Neural cell (in vitro differentiated cells): ENCODE results near the gene PTPRZ1. TPM values are rescaled to one million over a fixed set of nuclear protein-coding genes. Genes with fewer than 3 reads are reported as not detected.

Experiments used
- H2AFZ ChIP-seq: fragments of 200-600, 300-800 bp; sonication (generic), shearing (Covaris generic); 2 replicates; pipeline ENCODE4 v1.6.0; 2014; ENCODE audit warnings: low read depth, mild to moderate bottlenecking, antibody characterized with exemption, low read length, moderate library complexity
- H3F3A ChIP-seq: fragments of 200-600 bp; shearing (Covaris generic); 2 replicates; pipeline ENCODE4 v1.6.1; 2016; ENCODE audit warnings: mild to moderate bottlenecking, moderate library complexity, mixed read lengths, antibody characterized with exemption, low read length; ENCODE audit not compliant: insufficient read depth, poor library complexity, severe bottlenecking
- H3K27ac ChIP-seq: fragments of 200-600, 300-800 bp; sonication (generic), shearing (Covaris generic); 2 replicates; pipeline ENCODE4 v1.5.1; 2014; ENCODE audit warnings: mild to moderate bottlenecking, low read length, moderate library complexity
- H3K27me3 ChIP-seq: fragments of 300-800, 200-600 bp; sonication (generic), shearing (Covaris generic); 2 replicates; pipeline ENCODE4 v1.6.0; 2014; ENCODE audit warnings: mild to moderate bottlenecking, low read depth, low read length, moderate library complexity; ENCODE audit not compliant: insufficient read depth
- H3K36me3 ChIP-seq: fragments of 300-800, 200-600 bp; sonication (generic), shearing (Covaris generic); 2 replicates; pipeline ENCODE4 v1.5.1; 2014; ENCODE audit warnings: mild to moderate bottlenecking, antibody characterized with exemption, low read length, moderate library complexity; ENCODE audit not compliant: insufficient read depth
- H3K4me2 ChIP-seq: fragments of 300-800, 200-600 bp; sonication (generic), shearing (Covaris generic); 2 replicates; pipeline ENCODE4 v1.6.0; 2014; ENCODE audit warnings: mild to moderate bottlenecking, low read length
- H3K4me3 ChIP-seq: fragments of 300-800, 200-600 bp; sonication (generic), shearing (Covaris generic); 2 replicates; pipeline ENCODE4 v1.5.1; 2014; ENCODE audit warnings: mild to moderate bottlenecking, low read length, moderate library complexity
- H3K79me2 ChIP-seq: fragments of 200-600 bp; shearing (Covaris generic); replicated peaks from 2 replicates; pipeline ENCODE4 v1.6.0; 2014; ENCODE audit warnings: mild to moderate bottlenecking, low read length, moderate library complexity; ENCODE audit not compliant: insufficient read depth
- H3K9ac ChIP-seq: fragments of 300-800, 200-600 bp; sonication (generic), shearing (Covaris generic); 2 replicates; pipeline ENCODE4 v1.6.1; 2016; ENCODE audit warnings: mild to moderate bottlenecking, low read length, mixed read lengths
- H3K9me2 ChIP-seq: fragments of 200-600 bp; shearing (Covaris generic); 2 replicates; pipeline ENCODE4 v1.6.1; 2016; ENCODE audit warnings: mild to moderate bottlenecking, low read length, mixed read lengths; ENCODE audit not compliant: insufficient read depth
- H3K9me3 ChIP-seq: fragments of 200-600, 300-800 bp; sonication (generic), shearing (Covaris generic); 2 replicates; pipeline ENCODE4 v1.6.1; 2016; ENCODE audit warnings: mild to moderate bottlenecking, mixed run types, low read length, moderate library complexity, mixed read lengths
- H4K20me1 ChIP-seq: fragments of 200-600 bp; shearing (Covaris generic); 2 replicates; pipeline ENCODE4 v1.6.1; 2016; ENCODE audit warnings: mild to moderate bottlenecking, mixed run types; ENCODE audit not compliant: insufficient read depth
- EP300 ChIP-seq: fragments of 450-650 bp; conservative IDR thresholded peaks from 2 replicates; pipeline ENCODE4 v1.6.1; 2014; ENCODE audit warnings: antibody characterized with exemption, mild to moderate bottlenecking, moderate library complexity; ENCODE audit not compliant: poor library complexity, severe bottlenecking
- EZH2 ChIP-seq: fragments of 200-600, 300-800 bp; shearing (Covaris generic), sonication (generic); IDR thresholded peaks from 2 replicates; pipeline ENCODE4 v1.6.1; 2014; ENCODE audit warnings: antibody characterized with exemption, low read length, borderline replicate concordance, mild to moderate bottlenecking; ENCODE audit not compliant: insufficient read depth, poor library complexity, severe bottlenecking
- MXI1 ChIP-seq: fragments of 450-650 bp; conservative IDR thresholded peaks from 2 replicates; pipeline ENCODE4 v1.6.1; 2014; ENCODE audit warnings: antibody characterized with exemption, mild to moderate bottlenecking; ENCODE audit not compliant: poor library complexity, severe bottlenecking
- POLR2AphosphoS5 ChIP-seq: IDR thresholded peaks from 2 replicates; pipeline ENCODE4 v1.6.1; 2012
- RAD21 ChIP-seq: fragments of 450-650 bp; conservative IDR thresholded peaks from 2 replicates; pipeline ENCODE4 v1.6.1; 2014; ENCODE audit warnings: antibody characterized with exemption, mild to moderate bottlenecking, moderate library complexity
- SMC3 ChIP-seq: fragments of 450-650 bp; conservative IDR thresholded peaks from 2 replicates; pipeline ENCODE4 v1.6.1; 2014; ENCODE audit warnings: antibody characterized with exemption, mild to moderate bottlenecking, moderate library complexity; ENCODE audit not compliant: poor library complexity
- TAF1 ChIP-seq: IDR thresholded peaks from 2 replicates; pipeline ENCODE4 v1.6.1; 2012; ENCODE audit warnings: low read depth
- polyA plus RNA-seq: library from polyadenylated mRNA; depleted of rRNA; stranded (reverse); fragments of >200 nt; gene quantifications from 2 replicates; pipeline ENCODE4 v1.2.3, GENCODE V29; 2014
- TF ChIP-seq, protein P1 (sequence below): fragments of 450-650 bp; IDR thresholded peaks from 2 replicates; pipeline ENCODE4 v1.5.1; 2014; ENCODE audit warnings: antibody characterized with exemption, mild to moderate bottlenecking, moderate library complexity; ENCODE audit not compliant: poor library complexity, severe bottlenecking
- TF ChIP-seq, protein P2 (sequence below): IDR thresholded peaks from 2 replicates; pipeline ENCODE4 v1.6.1; 2012; ENCODE audit warnings: borderline replicate concordance

The PTPRZ1 gene
- polyA plus RNA-seq, 1 donor from 2014 or later, result 11.8 TPM

DNA sequence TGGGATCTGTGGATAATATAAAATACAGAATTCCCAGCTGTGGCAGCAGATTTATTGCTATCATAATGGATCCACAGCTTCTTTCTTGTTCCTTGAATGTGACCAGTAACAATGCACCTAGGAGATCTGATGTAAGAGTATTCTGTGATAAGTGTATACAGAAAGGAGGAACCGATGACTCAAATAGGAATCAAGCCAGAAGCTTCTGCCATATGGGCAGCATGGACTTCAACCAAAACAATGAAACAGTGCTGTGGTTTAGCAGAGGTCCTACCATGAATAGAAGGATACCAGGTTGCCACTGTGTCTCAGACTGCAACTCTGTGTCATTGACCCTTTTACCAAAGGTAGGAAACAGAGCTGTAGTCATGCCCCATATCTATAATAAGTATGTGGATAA is 81.8 kb downstream of the PTPRZ1 start:
- Histone ChIP-seq H3K4me3 (no peak overlapping the region), H3K9me2 (no peaks in the 10 kb centered on the region), H3K27me3 (no peaks in the 10 kb centered on the region), H3K79me2 (peaks cover 23% of the 10 kb centered on the region), H3K27ac (no peak overlapping the region), H2AFZ (no peak overlapping the region), H3K9ac (no peak overlapping the region), H3K36me3 (no peaks in the 10 kb centered on the region), H4K20me1 (no peaks in the 10 kb centered on the region), H3K4me2 (no peak overlapping the region), H3F3A (no peaks in the 10 kb centered on the region), H3K9me3 (no peaks in the 10 kb centered on the region)
- TF ChIP-seq EZH2 (no peak), SMC3 (no peak)
- TF ChIP-seq, protein P1, sequence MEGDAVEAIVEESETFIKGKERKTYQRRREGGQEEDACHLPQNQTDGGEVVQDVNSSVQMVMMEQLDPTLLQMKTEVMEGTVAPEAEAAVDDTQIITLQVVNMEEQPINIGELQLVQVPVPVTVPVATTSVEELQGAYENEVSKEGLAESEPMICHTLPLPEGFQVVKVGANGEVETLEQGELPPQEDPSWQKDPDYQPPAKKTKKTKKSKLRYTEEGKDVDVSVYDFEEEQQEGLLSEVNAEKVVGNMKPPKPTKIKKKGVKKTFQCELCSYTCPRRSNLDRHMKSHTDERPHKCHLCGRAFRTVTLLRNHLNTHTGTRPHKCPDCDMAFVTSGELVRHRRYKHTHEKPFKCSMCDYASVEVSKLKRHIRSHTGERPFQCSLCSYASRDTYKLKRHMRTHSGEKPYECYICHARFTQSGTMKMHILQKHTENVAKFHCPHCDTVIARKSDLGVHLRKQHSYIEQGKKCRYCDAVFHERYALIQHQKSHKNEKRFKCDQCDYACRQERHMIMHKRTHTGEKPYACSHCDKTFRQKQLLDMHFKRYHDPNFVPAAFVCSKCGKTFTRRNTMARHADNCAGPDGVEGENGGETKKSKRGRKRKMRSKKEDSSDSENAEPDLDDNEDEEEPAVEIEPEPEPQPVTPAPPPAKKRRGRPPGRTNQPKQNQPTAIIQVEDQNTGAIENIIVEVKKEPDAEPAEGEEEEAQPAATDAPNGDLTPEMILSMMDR, result no peak

DNA sequence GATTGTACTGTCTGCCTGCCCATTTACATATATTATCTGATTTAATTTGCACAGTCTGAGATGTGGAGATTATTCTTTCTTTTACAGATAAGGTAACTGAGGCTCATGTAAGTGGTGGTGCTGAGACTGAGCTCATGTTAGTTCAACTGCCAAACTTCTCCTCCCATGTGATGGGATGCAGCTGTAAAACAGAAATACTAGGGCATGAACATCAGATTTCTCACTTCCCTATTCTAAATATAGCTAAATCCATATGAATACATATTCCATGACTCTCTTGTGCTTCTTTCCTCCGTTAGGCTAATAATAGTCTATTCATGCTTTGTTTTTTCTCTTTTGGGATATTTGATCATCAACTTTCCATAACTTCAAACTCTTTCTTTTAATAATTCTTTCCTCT is 84.7 kb downstream of the PTPRZ1 start:
- H3K9ac ChIP-seq, result no peak overlapping the region
- no peaks in the 10 kb centered on the region for H3K9me2 ChIP-seq
- H3K4me2 ChIP-seq, result no peak overlapping the region
- no peaks in the 10 kb centered on the region for H4K20me1 ChIP-seq
- no peak overlapping the region for H3K27ac ChIP-seq
- no peaks in the 10 kb centered on the region for H3K9me3 ChIP-seq
- peaks cover 15% of the 10 kb centered on the region for H3K79me2 ChIP-seq
- no peaks in the 10 kb centered on the region for H3F3A ChIP-seq
- no peaks in the 10 kb centered on the region for H3K27me3 ChIP-seq
- no peaks in the 10 kb centered on the region for H3K36me3 ChIP-seq
- H2AFZ ChIP-seq, result no peak overlapping the region
- H3K4me3 ChIP-seq, result no peak overlapping the region
- TF ChIP-seq EZH2, result no peak
- TF ChIP-seq EP300, result no peak
- TF ChIP-seq RAD21, result no peak
- TF ChIP-seq SMC3, result no peak
- TF ChIP-seq, protein P2, sequence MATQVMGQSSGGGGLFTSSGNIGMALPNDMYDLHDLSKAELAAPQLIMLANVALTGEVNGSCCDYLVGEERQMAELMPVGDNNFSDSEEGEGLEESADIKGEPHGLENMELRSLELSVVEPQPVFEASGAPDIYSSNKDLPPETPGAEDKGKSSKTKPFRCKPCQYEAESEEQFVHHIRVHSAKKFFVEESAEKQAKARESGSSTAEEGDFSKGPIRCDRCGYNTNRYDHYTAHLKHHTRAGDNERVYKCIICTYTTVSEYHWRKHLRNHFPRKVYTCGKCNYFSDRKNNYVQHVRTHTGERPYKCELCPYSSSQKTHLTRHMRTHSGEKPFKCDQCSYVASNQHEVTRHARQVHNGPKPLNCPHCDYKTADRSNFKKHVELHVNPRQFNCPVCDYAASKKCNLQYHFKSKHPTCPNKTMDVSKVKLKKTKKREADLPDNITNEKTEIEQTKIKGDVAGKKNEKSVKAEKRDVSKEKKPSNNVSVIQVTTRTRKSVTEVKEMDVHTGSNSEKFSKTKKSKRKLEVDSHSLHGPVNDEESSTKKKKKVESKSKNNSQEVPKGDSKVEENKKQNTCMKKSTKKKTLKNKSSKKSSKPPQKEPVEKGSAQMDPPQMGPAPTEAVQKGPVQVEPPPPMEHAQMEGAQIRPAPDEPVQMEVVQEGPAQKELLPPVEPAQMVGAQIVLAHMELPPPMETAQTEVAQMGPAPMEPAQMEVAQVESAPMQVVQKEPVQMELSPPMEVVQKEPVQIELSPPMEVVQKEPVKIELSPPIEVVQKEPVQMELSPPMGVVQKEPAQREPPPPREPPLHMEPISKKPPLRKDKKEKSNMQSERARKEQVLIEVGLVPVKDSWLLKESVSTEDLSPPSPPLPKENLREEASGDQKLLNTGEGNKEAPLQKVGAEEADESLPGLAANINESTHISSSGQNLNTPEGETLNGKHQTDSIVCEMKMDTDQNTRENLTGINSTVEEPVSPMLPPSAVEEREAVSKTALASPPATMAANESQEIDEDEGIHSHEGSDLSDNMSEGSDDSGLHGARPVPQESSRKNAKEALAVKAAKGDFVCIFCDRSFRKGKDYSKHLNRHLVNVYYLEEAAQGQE, result no peak
- TF ChIP-seq POLR2AphosphoS5, result no peak
- TF ChIP-seq, protein P1, result no peak
- no peak for TF ChIP-seq TAF1
- TF ChIP-seq MXI1, result no peak
